HUES6 (cell line): ENCODE results near the gene CAPZA3.
"Not testable (repeated sequence)": the region's sequence is repeated elsewhere in the genome, so short reads cannot be mapped to it uniquely, and the experiment has no call there.

ENCODE experiments used
- H3K27ac ChIP-seq: 2 replicates; pipeline ENCODE4 v1.7.0; 2013; ENCODE audit warnings: low read depth, mild to moderate bottlenecking, low read length, inconsistent platforms
- H3K27me3 ChIP-seq: 2 replicates; pipeline ENCODE4 v1.6.1; 2013; ENCODE audit warnings: low read length; ENCODE audit not compliant: control insufficient read depth, insufficient read depth
- H3K36me3 ChIP-seq: 2 replicates; pipeline ENCODE4 v1.6.1; 2013; ENCODE audit warnings: low read length; ENCODE audit not compliant: control insufficient read depth, insufficient read depth
- H3K4me1 ChIP-seq: 2 replicates; pipeline ENCODE4 v1.6.1; 2013; ENCODE audit warnings: low read length; ENCODE audit not compliant: control insufficient read depth, insufficient read depth
- H3K4me3 ChIP-seq: 2 replicates; pipeline ENCODE4 v1.5.1; 2013; ENCODE audit warnings: low read depth, low read length
- H3K9ac ChIP-seq: one replicate; pipeline ENCODE4 v1.6.1; 2013; ENCODE audit warnings: mild to moderate bottlenecking, low read length
- H3K9me3 ChIP-seq: 2 replicates; pipeline ENCODE4 v1.6.1; 2013; ENCODE audit warnings: low read depth, low read length; ENCODE audit not compliant: control insufficient read depth, insufficient read depth

CAPZA3 gene

DNA sequence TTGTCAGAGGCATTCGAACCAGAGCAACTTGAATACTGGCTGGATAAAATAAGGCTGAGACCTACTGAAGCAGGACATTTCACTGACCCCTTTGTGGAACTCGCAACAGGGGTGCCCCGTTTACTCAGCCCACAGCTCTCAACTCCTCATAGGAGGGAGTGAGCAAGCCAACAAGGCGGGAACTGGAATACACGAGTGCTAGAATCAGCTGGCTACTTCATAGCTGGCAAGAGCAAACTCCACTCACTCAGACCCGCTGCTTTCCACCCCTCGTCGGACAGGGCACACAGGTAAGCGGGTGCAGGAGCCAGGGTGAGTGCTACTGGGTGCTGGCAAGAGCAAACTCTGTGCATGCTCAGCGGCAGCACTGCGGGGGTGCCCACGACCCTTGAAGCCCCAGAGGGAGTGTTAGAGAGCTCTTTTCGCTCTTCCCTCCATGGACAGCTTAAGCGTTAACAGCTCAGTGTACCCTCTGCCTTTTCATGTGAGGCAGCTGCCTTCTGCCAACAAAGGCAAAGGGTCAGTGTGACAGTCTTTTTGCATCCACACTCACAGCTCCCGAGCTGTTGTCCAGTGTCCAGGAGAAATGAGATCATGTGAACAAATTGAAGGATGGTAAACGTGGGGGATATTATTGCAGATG is 15.7 kb downstream of the CAPZA3 start:
- Histone ChIP-seq H3K36me3 (no peaks in the 10 kb centered on the region), H3K4me3 (peak overlapping the region; percentile 29; the same call in 1 of the 2 replicates), H3K9ac (peak overlapping the region; percentile 57), H3K4me1 (peaks cover 42% of the 10 kb centered on the region), H3K9me3 (no peaks in the 10 kb centered on the region), H3K27ac (peak overlapping the region; percentile 74), H3K27me3 (no peaks in the 10 kb centered on the region)

DNA sequence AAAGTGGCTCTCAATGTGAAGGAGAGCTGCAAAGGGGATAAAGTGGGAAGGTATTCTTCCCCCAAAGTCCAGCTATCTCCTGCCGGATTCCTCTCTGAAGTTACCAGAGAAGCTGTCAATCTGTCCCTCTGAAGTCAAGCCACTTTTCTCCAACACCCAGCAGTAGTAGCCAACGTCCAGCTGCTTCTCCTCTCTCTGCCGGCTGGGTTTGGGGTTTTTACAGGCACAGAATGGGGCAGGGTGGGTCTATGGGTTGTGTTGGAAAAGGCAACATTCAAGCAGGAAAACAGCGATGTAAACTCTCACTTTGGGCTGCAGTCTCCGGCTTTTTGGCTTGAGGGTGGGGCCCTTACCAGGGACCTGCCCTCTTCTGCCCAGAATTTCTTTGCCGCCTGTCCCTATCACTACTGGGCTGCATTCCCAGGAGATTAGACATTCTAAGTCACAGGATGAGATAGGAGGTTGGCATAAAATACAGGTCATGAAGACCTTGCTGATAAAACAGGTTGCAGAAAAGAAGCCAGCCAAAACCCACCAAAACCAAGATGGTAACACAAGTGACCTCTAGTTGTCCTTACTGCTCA is 16.3 kb downstream of the CAPZA3 start:
- Histone ChIP-seq H3K4me1 (peaks cover 40% of the 10 kb centered on the region), H3K27me3 (no peaks in the 10 kb centered on the region), H3K4me3 (no peak overlapping the region; the same call in 1 of the 2 replicates), H3K27ac (0 out of 2 replicates have a peak overlapping the region, but pooled peaks have one; percentile 74), H3K9me3 (no peaks in the 10 kb centered on the region), H3K36me3 (no peaks in the 10 kb centered on the region), H3K9ac (peak overlapping the region; percentile 57)

DNA sequence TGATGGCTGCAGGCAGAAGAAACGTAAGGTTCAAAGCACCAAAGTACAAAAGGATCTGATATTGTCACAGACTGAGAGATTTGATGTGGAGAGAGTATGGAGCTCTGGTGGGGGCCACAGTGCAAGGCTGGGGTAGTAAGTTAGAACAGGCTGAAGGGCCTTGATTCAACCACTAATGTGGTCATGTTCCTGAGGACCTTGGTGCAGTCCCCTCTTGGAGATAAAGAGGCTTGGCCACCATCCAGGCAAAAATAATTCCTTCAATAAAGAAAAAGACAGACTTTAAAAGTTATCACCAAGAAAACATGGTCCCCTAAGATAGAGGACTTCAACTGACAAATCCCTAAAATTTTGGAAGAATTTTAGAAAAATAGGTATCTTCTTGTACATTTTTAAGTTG is 17.4 kb downstream of the CAPZA3 start:
- no peaks in the 10 kb centered on the region for H3K27me3 ChIP-seq
- no peaks in the 10 kb centered on the region for H3K36me3 ChIP-seq
- no peak overlapping the region for H3K27ac ChIP-seq
- H3K9ac ChIP-seq, result no peak overlapping the region
- H3K9me3 ChIP-seq, result no peaks in the 10 kb centered on the region
- H3K4me1 ChIP-seq, result peaks cover 32% of the 10 kb centered on the region
- H3K4me3 ChIP-seq, result no peak overlapping the region

DNA sequence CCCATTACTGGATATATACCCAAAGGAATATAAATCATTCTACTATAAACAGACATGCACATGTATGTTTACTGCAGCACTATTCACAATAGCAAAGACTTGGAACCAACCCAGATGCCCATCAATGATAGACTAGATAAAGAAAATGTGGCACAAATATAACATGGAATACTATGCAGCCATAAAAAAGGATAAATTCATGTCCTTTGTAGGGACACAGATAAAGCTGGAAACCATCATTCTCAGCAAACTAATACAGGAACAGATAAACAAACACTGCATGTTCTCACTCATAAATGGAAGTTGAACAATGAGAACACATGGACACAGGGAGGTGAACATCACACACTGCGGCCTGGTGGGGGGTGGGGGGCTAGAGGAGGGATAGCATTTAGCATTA is 28.6 kb downstream of the CAPZA3 start:
- H3K36me3 ChIP-seq, H3K4me1 ChIP-seq, H3K9me3 ChIP-seq, H3K9ac ChIP-seq, H3K27ac ChIP-seq, H3K4me3 ChIP-seq, H3K27me3 ChIP-seq: not testable (repeated sequence)

DNA sequence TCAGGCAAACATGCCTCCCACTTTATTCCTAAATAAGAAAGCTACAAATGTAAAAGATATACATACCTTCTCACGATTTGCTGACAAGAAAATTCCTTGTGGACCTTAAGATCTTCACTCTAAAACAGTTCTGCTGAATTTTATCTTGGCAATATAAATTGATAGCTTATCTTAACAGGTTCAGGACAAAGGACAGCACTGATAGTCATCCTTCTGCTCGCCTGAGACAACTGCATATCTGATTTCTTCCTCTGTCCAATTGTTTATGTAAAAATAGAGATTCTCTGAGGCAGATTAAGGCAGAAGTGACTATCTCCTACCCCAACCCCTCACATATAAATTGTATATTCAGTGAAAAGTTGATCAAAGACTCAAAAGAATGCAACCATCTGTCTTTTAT is 44.9 kb downstream of the CAPZA3 start:
- H3K9me3 ChIP-seq, result peaks cover 13% of the 10 kb centered on the region
- no peak overlapping the region for H3K9ac ChIP-seq
- H3K4me3 ChIP-seq, result no peak overlapping the region
- no peak overlapping the region for H3K27ac ChIP-seq
- H3K36me3 ChIP-seq, result no peaks in the 10 kb centered on the region
- H3K27me3 ChIP-seq, result no peaks in the 10 kb centered on the region
- H3K4me1 ChIP-seq, result no peaks in the 10 kb centered on the region

DNA sequence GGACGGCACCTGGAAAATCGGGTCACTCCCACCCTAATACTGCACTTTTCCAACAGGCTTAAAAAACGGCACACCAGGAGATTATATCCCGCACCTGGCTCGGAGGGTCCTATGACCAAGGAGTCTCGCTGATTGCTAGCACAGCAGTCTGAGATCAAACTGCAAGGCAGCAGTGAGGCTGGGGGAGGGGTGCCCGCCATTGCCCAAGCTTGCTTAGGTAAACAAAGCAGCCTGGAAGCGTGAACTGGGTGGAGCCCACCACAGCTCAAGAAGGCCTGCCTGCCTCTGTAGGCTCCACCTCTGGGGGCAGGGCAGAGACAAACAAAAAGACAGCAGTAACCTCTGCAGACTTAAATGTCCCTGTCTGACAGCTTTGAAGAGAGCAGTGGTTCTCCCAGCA is 47.5 kb downstream of the CAPZA3 start:
- not testable (repeated sequence) for H3K27ac ChIP-seq, H3K36me3 ChIP-seq, H3K9ac ChIP-seq, H3K4me3 ChIP-seq, H3K4me1 ChIP-seq, H3K27me3 ChIP-seq
- H3K9me3 ChIP-seq, result peaks cover 13% of the 10 kb centered on the region
